ENCODE measurements around the gene WWC2.
A peak's percentile ranks its signal among the peaks of the same experiment; 100 is the strongest.

The WWC2 gene

GRCh38 chr4:183155450-183156184 lies 56.6 kb downstream of the WWC2 start:
- DNase-seq: no peak
- in situ Hi-C loops (cut with HindIII; ENCODE audit: low pct_ligation_motif_present, low pct_unique_long_range_greater_than_20kb, low sequenced_read_pairs): no loop called here

GRCh38 chr4:183157215-183157614 lies 58.2 kb downstream of the WWC2 start:
- no peak for DNase-seq

GRCh38 chr4:183158062-183158461 lies 59.0 kb downstream of the WWC2 start:
- in situ Hi-C loops (cut with HindIII; ENCODE audit: low pct_ligation_motif_present, low pct_unique_long_range_greater_than_20kb, low sequenced_read_pairs): no loop called here

More at GRCh38 chr4:183157215-183157614, 58.2 kb downstream of the WWC2 start:
- in situ Hi-C loops (cut with HindIII; ENCODE audit: low pct_ligation_motif_present, low pct_unique_long_range_greater_than_20kb, low sequenced_read_pairs): no loop called here

GRCh38 chr4:183161630-183162029 lies 62.6 kb downstream of the WWC2 start:
- in situ Hi-C loops (cut with HindIII; ENCODE audit: low pct_ligation_motif_present, low pct_unique_long_range_greater_than_20kb, low sequenced_read_pairs): no loop called here
- DNase-seq: no peak

More at GRCh38 chr4:183158062-183158461, 59.0 kb downstream of the WWC2 start:
- DNase-seq: no peak

GRCh38 chr4:183163135-183163534 lies 64.1 kb downstream of the WWC2 start:
- no peak for DNase-seq
- in situ Hi-C loops (cut with HindIII; ENCODE audit: low pct_ligation_motif_present, low pct_unique_long_range_greater_than_20kb, low sequenced_read_pairs): no loop called here

GRCh38 chr4:183164963-183165362 lies 65.9 kb downstream of the WWC2 start:
- no peak for DNase-seq
- in situ Hi-C loops (cut with HindIII; ENCODE audit: low pct_ligation_motif_present, low pct_unique_long_range_greater_than_20kb, low sequenced_read_pairs): no loop called here

GRCh38 chr4:183165376-183165775 lies 66.3 kb downstream of the WWC2 start:
- in situ Hi-C loops (cut with HindIII; ENCODE audit: low pct_ligation_motif_present, low pct_unique_long_range_greater_than_20kb, low sequenced_read_pairs): no loop called here
- DNase-seq: no peak

- in situ Hi-C loops (cut with HindIII; ENCODE audit: low pct_ligation_motif_present, low pct_unique_long_range_greater_than_20kb, low sequenced_read_pairs): no loop called here
- no peak for DNase-seq
Measured at GRCh38 chr4:183170894-183171293, 71.8 kb downstream of the WWC2 start.

GRCh38 chr4:183171484-183172267 lies 72.6 kb downstream of the WWC2 start:
- in situ Hi-C loops (cut with HindIII; ENCODE audit: low pct_ligation_motif_present, low pct_unique_long_range_greater_than_20kb, low sequenced_read_pairs): no loop called here
- DNase-seq: peak; percentile 5

GRCh38 chr4:183172881-183173280 lies 73.8 kb downstream of the WWC2 start:
- no peak for DNase-seq

GRCh38 chr4:183173580-183174526 lies 74.8 kb downstream of the WWC2 start:
- DNase-seq: peak; percentile 18
- in situ Hi-C loops (cut with HindIII; ENCODE audit: low pct_ligation_motif_present, low pct_unique_long_range_greater_than_20kb, low sequenced_read_pairs): no loop called here

More at GRCh38 chr4:183172881-183173280, 73.8 kb downstream of the WWC2 start:
- in situ Hi-C loops (cut with HindIII; ENCODE audit: low pct_ligation_motif_present, low pct_unique_long_range_greater_than_20kb, low sequenced_read_pairs): no loop called here

- peak; percentile 9 for DNase-seq
- in situ Hi-C loops (cut with HindIII; ENCODE audit: low pct_ligation_motif_present, low pct_unique_long_range_greater_than_20kb, low sequenced_read_pairs): no loop called here
Measured at GRCh38 chr4:183175631-183176232, 76.7 kb downstream of the WWC2 start.

- in situ Hi-C loops (cut with HindIII; ENCODE audit: low pct_ligation_motif_present, low pct_unique_long_range_greater_than_20kb, low sequenced_read_pairs): no loop called here
- DNase-seq: no peak
Measured at GRCh38 chr4:183177001-183177400, 77.9 kb downstream of the WWC2 start.

GRCh38 chr4:183178201-183178600 lies 79.1 kb downstream of the WWC2 start:
- in situ Hi-C loops (cut with HindIII; ENCODE audit: low pct_ligation_motif_present, low pct_unique_long_range_greater_than_20kb, low sequenced_read_pairs): no loop called here

GRCh38 chr4:183180096-183180495 lies 81.0 kb downstream of the WWC2 start:
- in situ Hi-C loops (cut with HindIII; ENCODE audit: low pct_ligation_motif_present, low pct_unique_long_range_greater_than_20kb, low sequenced_read_pairs): no loop called here
- no peak for DNase-seq

More at GRCh38 chr4:183178201-183178600, 79.1 kb downstream of the WWC2 start:
- DNase-seq: no peak

- in situ Hi-C loops (cut with HindIII; ENCODE audit: low pct_ligation_motif_present, low pct_unique_long_range_greater_than_20kb, low sequenced_read_pairs): no loop called here
Measured at GRCh38 chr4:183180621-183181020, 81.6 kb downstream of the WWC2 start.

GRCh38 chr4:183181081-183181480 lies 82.0 kb downstream of the WWC2 start:
- in situ Hi-C loops (cut with HindIII; ENCODE audit: low pct_ligation_motif_present, low pct_unique_long_range_greater_than_20kb, low sequenced_read_pairs): no loop called here

More at GRCh38 chr4:183180621-183181020, 81.6 kb downstream of the WWC2 start:
- DNase-seq: no peak

More at GRCh38 chr4:183181081-183181480, 82.0 kb downstream of the WWC2 start:
- DNase-seq: no peak
